IPS-11a (cell line): ENCODE measurements around the gene BORCS5.

Experiments used
- H3K4me3 ChIP-seq: one replicate; pipeline ENCODE4 v1.5.1; 2013; ENCODE audit warnings: low read depth, low read length, control low read depth

The BORCS5 gene

GRCh38 chr12:12428961-12429657 is 72.2 kb downstream of the BORCS5 start:
- no peak overlapping the region for H3K4me3 ChIP-seq

DNA sequence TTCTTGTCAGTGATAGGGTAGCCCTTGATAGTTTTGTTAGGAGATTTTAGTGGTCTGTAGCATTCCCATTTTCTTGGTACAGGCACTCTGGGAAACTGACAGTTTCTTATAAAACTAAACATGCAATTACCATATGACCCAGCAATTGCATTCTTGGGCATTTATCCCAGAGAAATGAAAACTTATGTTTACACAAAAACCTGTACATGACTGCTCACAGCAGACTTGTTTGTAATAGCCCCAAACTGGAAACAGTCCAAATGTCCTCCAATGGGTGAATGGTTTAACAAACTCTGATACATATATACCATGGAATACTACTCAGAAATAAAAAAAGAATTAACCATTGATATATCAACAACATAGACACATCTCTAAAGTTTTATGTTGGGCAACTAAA is 75.5 kb downstream of the BORCS5 start:
- H3K4me3 ChIP-seq: no peak overlapping the region

GRCh38 chr12:12433203-12433731 is 76.4 kb downstream of the BORCS5 start:
- H3K4me3 ChIP-seq: no peak overlapping the region

GRCh38 chr12:12436831-12437345 is 80.0 kb downstream of the BORCS5 start:
- no peak overlapping the region for H3K4me3 ChIP-seq

GRCh38 chr12:12439636-12440035 is 82.8 kb downstream of the BORCS5 start:
- H3K4me3 ChIP-seq: no peak overlapping the region

- no peak overlapping the region for H3K4me3 ChIP-seq
Measured at GRCh38 chr12:12440784-12441428, 84.0 kb downstream of the BORCS5 start.

- no peak overlapping the region for H3K4me3 ChIP-seq
Measured at GRCh38 chr12:12441429-12441807, 84.5 kb downstream of the BORCS5 start.

DNA sequence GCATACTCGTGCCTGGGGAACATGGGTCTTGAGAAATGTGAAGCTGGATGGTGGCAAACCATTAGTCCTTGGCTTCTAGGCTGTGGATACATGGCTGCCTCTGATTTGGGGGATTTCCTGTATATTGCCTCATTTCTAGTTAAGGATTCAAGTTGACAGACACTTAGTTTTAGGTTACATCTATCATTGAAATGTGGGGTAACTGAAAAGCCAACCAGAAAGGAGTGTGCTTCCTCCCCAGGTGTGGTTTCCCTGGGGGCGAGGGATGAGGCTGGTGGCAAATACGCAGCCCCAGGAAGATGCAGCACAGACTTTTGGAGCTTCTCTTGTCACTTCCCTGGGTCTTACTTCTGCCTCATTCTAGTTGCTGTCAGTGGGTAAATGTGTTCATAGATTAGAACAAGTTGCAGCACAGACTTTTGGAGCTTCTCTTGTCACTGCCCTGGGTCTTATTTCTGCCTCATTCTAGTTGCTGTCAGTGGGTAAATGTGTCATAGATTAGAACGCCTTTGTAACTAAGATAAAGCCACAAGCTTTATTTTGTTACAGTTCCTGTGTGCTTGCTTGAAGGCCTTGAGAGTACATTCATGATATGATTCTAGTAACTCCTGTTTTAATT is 85.1 kb downstream of the BORCS5 start:
- H3K4me3 ChIP-seq: no peak overlapping the region

DNA sequence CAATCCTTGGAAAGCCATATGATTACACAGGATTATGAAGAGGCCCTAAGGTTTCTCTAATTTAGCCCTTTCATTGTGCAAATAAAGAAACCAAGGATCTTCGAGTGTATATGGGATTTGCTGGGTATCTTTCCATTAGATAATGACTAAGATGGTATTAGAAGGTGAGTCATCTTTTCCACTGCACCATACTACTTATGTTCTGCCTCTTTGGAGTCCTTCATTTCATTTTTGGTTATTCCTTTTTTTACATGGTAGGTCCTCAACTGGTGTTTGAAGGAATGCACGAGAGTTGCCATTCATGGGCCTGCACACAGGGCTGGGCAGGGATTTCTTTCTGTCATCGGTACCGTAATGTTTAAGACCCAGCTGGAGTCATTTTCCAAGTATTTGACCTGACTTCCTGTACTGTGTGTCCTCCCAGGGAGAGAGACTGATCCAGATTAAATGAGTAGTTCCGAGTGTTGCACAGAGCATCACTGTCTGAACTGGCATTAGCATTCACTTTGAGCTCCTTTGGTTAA is 85.7 kb downstream of the BORCS5 start:
- H3K4me3 ChIP-seq: no peak overlapping the region

DNA sequence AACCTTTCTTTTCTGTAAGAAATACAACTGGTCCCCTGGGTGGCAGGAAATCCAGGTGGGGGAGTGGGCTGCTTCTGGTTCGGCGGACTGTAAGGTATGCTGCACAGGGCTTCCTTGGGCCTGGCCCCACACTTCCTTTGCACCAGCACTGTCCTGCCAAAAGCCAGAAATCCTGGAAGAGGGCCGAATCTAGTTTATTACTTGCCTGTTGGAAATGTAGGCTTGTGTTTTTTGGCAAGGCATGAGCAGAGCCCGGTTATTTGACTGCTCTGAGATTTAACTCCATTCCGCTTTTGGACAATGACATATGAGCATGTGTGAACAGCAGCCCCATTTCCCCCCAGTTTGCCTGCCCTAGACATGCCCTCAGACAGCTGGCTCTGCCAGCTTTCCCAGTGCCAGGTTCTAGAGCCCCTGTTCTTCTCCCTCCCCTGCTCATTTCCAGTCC is 86.6 kb downstream of the BORCS5 start:
- no peak overlapping the region for H3K4me3 ChIP-seq

DNA sequence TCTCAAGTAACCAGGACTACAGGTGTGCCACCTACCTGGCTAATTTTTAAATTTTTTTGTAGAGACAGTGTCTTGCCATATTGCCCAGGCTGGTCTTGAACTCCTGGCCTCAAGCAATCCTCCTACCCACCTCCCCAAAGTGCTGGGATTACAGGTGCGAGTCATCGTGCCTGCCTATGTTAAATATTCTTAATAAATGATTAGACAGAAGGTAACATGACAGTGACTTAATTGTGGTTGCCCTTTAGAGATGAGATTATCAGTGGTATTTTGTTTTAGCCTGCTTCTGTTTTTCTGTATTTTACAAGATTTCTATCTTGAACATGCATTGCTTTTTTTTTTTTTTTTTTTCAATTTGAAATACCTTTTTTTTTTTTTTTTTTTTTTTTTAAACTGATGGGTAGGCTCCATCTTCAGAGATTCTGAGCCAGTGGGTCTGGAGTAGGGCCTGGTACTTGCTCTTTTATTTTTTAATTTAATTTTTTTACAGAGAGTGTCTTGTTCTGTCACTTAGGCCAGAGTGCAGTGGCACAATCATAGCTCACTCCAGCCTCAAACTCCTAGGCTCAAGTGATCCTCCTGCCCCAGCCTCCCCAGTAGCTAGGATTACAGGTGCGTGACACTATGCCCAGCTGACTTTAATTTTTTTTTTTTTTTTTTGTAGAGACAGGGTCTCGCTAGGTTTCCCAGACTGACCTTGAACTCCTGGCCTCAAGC is 88.4 kb downstream of the BORCS5 start:
- no peak overlapping the region for H3K4me3 ChIP-seq

DNA sequence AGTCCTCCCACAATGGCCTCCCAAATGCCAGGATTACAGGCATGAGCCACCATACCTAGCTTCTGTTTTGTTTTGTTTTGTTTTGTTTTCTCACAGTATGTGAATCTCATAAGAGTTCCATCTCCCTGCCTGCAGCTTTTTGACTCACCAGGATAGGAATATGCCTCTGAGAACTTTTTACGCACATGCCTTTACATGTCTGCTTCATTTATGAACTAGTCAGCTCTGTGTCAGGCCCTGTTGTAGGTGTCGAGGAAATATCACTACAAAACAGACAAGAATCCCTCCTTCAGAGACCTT is 89.0 kb downstream of the BORCS5 start:
- no peak overlapping the region for H3K4me3 ChIP-seq

GRCh38 chr12:12446786-12447185 is 89.9 kb downstream of the BORCS5 start:
- H3K4me3 ChIP-seq: no peak overlapping the region

GRCh38 chr12:12447236-12447635 is 90.4 kb downstream of the BORCS5 start:
- no peak overlapping the region for H3K4me3 ChIP-seq

GRCh38 chr12:12447837-12448236 is 91.0 kb downstream of the BORCS5 start:
- no peak overlapping the region for H3K4me3 ChIP-seq

DNA sequence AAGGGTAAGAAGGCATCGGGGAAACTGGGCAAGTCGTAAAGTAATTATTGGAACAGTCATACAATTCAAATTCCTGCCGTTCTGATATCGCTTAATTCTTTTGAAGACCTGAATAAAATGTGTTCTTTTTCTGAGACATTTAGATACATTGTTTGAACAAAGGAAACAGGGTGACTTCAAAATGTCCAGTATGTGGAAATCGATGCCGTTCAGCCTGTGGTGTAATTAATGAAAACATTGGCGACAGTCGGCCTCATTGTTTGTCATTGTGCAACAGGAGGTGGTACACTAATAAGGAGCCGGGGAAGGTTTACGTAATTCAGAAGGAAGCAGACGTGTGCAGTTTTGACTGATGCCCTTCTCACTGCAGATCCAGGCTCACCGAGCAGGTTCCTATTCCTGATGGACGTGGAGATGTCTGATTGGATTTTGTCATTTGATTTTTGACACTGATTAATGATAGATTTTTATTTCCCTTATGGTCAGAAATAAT is 92.7 kb downstream of the BORCS5 start:
- no peak overlapping the region for H3K4me3 ChIP-seq

GRCh38 chr12:12450043-12450471 is 93.2 kb downstream of the BORCS5 start:
- H3K4me3 ChIP-seq: no peak overlapping the region

DNA sequence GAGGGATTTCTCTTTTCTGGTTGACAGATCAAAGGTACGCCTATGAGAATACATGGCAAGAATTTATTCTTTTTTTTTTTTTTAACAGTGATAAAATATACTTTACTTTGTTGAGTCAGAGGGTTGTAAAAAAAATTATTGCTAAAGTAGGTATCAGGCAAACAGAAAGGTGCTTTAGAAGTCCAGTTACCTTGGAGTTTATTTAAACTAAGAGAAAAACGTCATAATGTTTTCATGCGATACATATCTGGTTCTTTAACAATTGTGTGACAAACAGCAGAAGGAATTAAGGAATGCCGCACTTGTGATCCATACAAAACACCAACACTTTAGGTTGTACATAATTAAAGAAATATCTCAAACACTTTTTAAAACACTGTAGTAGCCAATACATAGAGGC is 94.2 kb downstream of the BORCS5 start:
- no peak overlapping the region for H3K4me3 ChIP-seq

- no peak overlapping the region for H3K4me3 ChIP-seq
Measured at GRCh38 chr12:12452326-12452902, 95.5 kb downstream of the BORCS5 start.

DNA sequence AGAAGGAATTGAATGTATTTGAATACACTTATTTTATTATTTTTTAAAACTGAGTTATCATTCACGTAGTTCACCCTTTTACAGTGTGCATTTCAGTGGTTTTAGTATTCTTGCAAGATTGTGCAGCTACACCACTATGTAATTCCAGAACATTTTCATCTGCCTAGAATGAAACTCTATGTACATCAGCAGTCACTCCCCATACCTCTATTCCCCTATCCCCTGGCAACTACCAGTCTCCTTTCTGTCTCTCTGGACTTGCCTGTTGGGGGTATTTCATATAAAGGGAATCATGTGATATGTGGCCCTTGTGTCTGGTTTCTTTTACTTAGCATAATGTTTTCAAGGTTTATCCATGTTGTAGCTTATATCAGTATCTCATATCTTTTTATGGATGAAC is 96.8 kb downstream of the BORCS5 start:
- H3K4me3 ChIP-seq: no peak overlapping the region

- H3K4me3 ChIP-seq: no peak overlapping the region
Measured at GRCh38 chr12:12454315-12454714, 97.4 kb downstream of the BORCS5 start.
